ENCODE data around the gene C19orf38.

The C19orf38 gene

GRCh38 chr19:10826231-10826630 is 22.0 kb upstream of the C19orf38 start:
- Histone ChIP-seq H3K27ac (replicated peaks) (0 out of 2 replicates have a peak overlapping the region, but pooled peaks have one; percentile 25), H3K4me3 (replicated peaks; ENCODE audit: insufficient read depth, low read length) (no peak overlapping the region), H3K27me3 (ENCODE audit: insufficient read depth, poor library complexity, severe bottlenecking) (no peaks in the 10 kb centered on the region)
- peak in 1 of 2 experiments; percentile 54 for DNase-seq (ENCODE audit: low read depth in 1 of 2, low spot score in 1 of 2)
- TF ChIP-seq SPI1 (IDR thresholded peaks at IDR 0.05; ENCODE audit: borderline replicate concordance, low read depth) (no peak), REST (IDR thresholded peaks at IDR 0.05; ENCODE audit: insufficient replicate concordance, low read depth) (no peak), GABPA (IDR thresholded peaks at IDR 0.05; ENCODE audit: low read depth) (no peak), CTCF (IDR thresholded peaks at IDR 0.05; ENCODE audit: insufficient read depth, low read length) (no peak), POLR2AphosphoS5 (IDR thresholded peaks at IDR 0.05; ENCODE audit: low read depth) (no peak)

- Histone ChIP-seq H3K27me3 (ENCODE audit: insufficient read depth, poor library complexity, severe bottlenecking) (no peaks in the 10 kb centered on the region), H3K27ac (replicated peaks) (no peak overlapping the region), H3K4me3 (replicated peaks; ENCODE audit: insufficient read depth, low read length) (no peak overlapping the region)
- no peak for TF ChIP-seq SPI1 (IDR thresholded peaks at IDR 0.05; ENCODE audit: borderline replicate concordance, low read depth)
- no peak for TF ChIP-seq GABPA (IDR thresholded peaks at IDR 0.05; ENCODE audit: low read depth)
- TF ChIP-seq REST (IDR thresholded peaks at IDR 0.05; ENCODE audit: insufficient replicate concordance, low read depth) = no peak
- no peak for TF ChIP-seq CTCF (IDR thresholded peaks at IDR 0.05; ENCODE audit: insufficient read depth, low read length)
- TF ChIP-seq POLR2AphosphoS5 (IDR thresholded peaks at IDR 0.05; ENCODE audit: low read depth) = no peak
- no peak for DNase-seq (ENCODE audit: low read depth in 1 of 2, low spot score in 1 of 2)
Measured at GRCh38 chr19:10826846-10827245, 21.4 kb upstream of the C19orf38 start.

- TF ChIP-seq SPI1 (IDR thresholded peaks at IDR 0.05; ENCODE audit: borderline replicate concordance, low read depth) (no peak), POLR2AphosphoS5 (IDR thresholded peaks at IDR 0.05; ENCODE audit: low read depth) (no peak), CTCF (IDR thresholded peaks at IDR 0.05; ENCODE audit: insufficient read depth, low read length) (no peak), REST (IDR thresholded peaks at IDR 0.05; ENCODE audit: insufficient replicate concordance, low read depth) (no peak), GABPA (IDR thresholded peaks at IDR 0.05; ENCODE audit: low read depth) (no peak)
- Histone ChIP-seq H3K4me3 (replicated peaks; ENCODE audit: insufficient read depth, low read length) (no peak overlapping the region), H3K27me3 (ENCODE audit: insufficient read depth, poor library complexity, severe bottlenecking) (no peaks in the 10 kb centered on the region), H3K27ac (replicated peaks) (no peak overlapping the region)
- DNase-seq (ENCODE audit: low read depth in 1 of 2, low spot score in 1 of 2) = no peak
Measured at GRCh38 chr19:10828981-10829821, 19.0 kb upstream of the C19orf38 start.

All from HL-60 (cell line).